ENCODE measurements around the gene SLC12A7.
"Not testable (repeated sequence)": the region's sequence is repeated elsewhere in the genome, so short reads cannot be mapped to it uniquely, and the experiment has no call there.

Gene SLC12A7

DNA sequence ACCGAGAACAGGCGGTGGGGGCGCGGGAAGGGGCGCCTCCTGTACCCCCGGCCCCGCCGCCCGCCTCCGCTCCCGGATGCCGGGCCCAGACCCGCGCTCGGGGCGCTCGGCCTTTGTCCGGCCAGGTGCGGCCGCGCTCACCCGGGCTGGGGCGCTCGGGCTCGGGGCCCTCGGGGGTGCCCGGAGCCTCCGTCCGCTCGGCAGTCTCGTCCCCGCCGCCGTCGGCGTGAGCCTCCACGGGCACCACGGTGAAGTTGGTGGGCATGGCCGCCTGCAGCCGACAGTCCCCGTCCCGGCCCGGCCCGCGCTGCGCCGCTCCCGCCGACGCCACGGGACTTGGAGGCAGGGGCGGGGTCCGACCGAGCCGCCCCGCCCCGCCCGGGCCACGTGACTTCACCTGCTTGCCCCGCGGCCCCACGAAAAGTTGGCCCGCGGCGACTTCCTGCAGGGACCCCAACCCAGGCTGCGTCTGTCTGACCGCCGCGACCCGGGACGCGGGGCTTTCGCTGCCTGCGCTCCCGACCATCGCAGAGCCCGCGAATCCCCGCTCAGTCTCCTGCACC, at the start of gene SLC12A7:
SLC12A7 (minus strand) TSS at position 337 of the 563 bp plus-strand sequence; CDS start at position 265, 72 bp downstream.
- Histone ChIP-seq H3K27ac (no peak within 1 kb of the TSS), H3K27me3 (replicated peaks) (peaks cover 17% of the 10 kb centered on the region), H3K4me3 (ENCODE audit: low read depth, low read length) (peak within 1 kb of the TSS; percentile 45), H3K36me3 (replicated peaks) (no peaks in the 10 kb centered on the region)
- no peak for DNase-seq
- TF ChIP-seq, protein P1, sequence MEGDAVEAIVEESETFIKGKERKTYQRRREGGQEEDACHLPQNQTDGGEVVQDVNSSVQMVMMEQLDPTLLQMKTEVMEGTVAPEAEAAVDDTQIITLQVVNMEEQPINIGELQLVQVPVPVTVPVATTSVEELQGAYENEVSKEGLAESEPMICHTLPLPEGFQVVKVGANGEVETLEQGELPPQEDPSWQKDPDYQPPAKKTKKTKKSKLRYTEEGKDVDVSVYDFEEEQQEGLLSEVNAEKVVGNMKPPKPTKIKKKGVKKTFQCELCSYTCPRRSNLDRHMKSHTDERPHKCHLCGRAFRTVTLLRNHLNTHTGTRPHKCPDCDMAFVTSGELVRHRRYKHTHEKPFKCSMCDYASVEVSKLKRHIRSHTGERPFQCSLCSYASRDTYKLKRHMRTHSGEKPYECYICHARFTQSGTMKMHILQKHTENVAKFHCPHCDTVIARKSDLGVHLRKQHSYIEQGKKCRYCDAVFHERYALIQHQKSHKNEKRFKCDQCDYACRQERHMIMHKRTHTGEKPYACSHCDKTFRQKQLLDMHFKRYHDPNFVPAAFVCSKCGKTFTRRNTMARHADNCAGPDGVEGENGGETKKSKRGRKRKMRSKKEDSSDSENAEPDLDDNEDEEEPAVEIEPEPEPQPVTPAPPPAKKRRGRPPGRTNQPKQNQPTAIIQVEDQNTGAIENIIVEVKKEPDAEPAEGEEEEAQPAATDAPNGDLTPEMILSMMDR (IDR thresholded peaks at IDR 0.05; ENCODE audit: low read depth, low read length, missing control alignments), result no peak
- in situ Hi-C loops (cut with HindIII; ENCODE audit: low pct_ligation_motif_present, low sequenced_read_pairs), result no loop called here

DNA sequence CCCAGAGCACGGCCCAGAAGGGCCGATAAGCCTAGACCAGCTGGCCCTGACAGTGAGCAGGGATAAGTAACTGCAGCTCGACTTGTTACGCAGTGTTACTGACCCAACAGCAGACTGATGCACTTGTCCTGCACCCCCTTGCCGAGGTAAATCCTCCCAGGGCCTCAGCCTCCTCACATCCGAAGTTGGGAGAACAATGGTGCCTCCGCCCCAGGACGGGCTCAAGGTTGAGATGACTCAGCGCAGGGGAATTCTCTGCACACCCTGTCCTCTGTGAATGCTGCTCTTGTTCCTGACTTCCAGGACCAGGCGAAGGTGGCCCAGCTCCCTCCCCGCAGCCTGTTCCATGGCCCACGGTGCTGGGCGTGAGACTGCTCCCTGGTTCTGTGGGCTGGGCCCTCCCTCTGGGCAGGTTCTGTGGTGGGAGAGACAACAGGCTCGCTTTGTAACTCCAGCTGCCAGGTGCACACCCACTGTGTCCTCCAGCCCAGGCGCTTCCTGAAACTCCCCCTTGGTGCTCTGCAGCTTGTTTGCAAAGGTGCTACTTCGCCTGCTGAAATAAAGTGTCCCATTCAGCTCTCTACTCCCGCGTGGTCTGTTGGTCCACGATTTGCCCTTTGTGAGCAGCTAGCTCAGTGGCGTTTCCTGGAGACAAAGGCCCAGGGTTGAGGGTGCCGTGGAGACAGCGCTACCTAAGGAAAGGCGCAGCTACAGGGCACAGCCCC, 49.4 kb upstream of the SLC12A7 start:
- TF ChIP-seq, protein P1 (IDR thresholded peaks at IDR 0.05; ENCODE audit: low read depth, low read length, missing control alignments), result no peak
- in situ Hi-C loops (cut with HindIII; ENCODE audit: low pct_ligation_motif_present, low sequenced_read_pairs), result loop anchor here (25.0 kb wide), 1 partner anchor 224 kb away; no protein-coding TSS in a partner anchor
- no peak overlapping the region for H3K4me3 ChIP-seq (ENCODE audit: low read depth, low read length)
- DNase-seq, result no peak
- no peak overlapping the region for H3K27ac ChIP-seq
- H3K36me3 ChIP-seq (replicated peaks), result no peaks in the 10 kb centered on the region
- H3K27me3 ChIP-seq (replicated peaks), result peaks cover 7% of the 10 kb centered on the region

DNA sequence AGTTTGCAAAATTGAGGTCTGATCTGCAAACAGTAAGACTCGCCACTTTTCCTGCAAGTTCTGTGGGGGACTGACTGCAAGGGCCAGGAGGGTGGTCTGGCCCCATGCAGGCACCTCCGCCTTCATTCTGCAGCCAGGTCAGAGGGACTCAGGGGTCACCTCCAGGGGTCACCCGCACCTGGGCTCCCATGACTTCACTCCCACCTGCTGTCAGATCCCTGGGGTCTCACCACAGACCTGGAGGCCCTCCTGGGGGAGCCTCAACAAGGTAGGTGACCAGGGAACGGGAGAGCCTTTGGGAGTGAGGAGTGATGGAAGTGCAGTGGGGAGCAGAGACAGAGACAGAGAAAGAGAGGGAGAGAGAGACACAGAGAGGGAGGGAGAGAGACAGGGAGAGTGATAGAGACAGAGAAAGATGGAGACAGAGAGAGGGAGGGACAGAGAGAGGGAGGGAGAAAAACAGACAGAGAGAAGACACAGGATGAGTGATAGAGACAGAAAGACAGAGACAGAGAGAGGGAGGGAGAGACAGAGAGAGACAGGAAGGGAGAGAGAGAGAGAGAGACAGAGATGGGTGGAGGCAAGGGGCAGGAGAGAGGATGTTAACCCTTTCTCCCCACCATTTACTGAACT, 48.0 kb upstream of the SLC12A7 start:
- TF ChIP-seq, protein P1 (IDR thresholded peaks at IDR 0.05; ENCODE audit: low read depth, low read length, missing control alignments), result no peak
- in situ Hi-C loops (cut with HindIII; ENCODE audit: low pct_ligation_motif_present, low sequenced_read_pairs), result loop anchor here (25.0 kb wide), 1 partner anchor 223 kb away; no protein-coding TSS in a partner anchor
- no peak overlapping the region for H3K27ac ChIP-seq
- no peak for DNase-seq
- H3K36me3 ChIP-seq (replicated peaks), result no peaks in the 10 kb centered on the region
- no peak overlapping the region for H3K4me3 ChIP-seq (ENCODE audit: low read depth, low read length)
- peaks cover 15% of the 10 kb centered on the region for H3K27me3 ChIP-seq (replicated peaks)

DNA sequence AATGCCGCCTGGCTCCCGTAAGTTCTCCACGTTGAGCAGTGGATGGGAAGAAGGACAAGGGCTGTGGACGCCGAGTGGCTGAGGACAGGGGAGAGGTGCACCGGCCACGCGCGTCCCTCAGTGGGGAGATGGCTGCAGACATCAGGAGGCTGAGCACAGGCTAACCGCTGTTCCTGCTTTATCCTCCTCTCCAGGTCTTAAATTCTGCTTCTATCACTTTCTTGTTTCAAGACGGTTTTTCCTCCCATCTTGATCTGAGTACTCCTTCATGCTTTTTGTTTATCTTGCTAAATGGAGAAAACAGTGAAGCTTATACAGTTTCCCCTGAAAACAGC, 47.4 kb upstream of the SLC12A7 start:
- TF ChIP-seq, protein P1 (IDR thresholded peaks at IDR 0.05; ENCODE audit: low read depth, low read length, missing control alignments), result no peak

DNA sequence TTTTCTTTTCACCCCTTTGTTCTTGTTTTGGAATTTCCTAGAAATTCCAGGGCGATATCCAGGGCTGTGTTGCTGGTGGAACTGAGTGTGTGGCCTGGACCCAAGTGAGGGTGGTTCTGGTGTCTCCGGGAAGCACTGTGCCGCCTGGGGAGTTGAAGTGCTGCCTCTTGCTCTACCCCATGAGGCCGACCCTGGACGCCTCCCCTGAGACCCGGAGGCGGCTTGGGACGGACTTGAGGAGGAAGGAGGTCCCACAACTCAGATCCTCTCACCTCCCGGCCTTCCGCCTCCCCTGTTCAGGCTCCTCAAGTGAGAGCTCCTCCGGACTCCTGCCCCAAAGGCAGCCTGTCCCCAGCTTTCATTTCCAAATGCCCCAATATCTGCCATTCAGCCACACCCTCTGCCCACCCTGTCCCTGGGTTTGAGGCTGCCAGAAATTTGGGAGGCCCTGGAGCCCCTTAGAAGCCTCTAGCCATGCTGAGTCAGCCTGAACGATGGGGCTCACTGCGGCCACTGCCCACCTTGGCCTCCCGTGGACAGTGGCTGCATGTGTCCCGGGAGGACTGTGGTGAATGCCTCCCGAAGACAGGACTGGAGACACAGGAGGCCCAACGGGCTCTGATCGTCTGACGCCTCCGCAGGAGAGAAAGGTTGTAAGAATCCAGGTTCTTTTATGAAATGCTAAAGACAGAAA, 46.9 kb upstream of the SLC12A7 start:
- in situ Hi-C loops (cut with HindIII; ENCODE audit: low pct_ligation_motif_present, low sequenced_read_pairs), result loop anchor here (25.0 kb wide), 1 partner anchor 221 kb away; no protein-coding TSS in a partner anchor
- Histone ChIP-seq H3K4me3 (ENCODE audit: low read depth, low read length) (no peak overlapping the region), H3K36me3 (replicated peaks) (no peaks in the 10 kb centered on the region), H3K27ac (no peak overlapping the region), H3K27me3 (replicated peaks) (peaks cover 22% of the 10 kb centered on the region)
- DNase-seq, result no peak
- TF ChIP-seq, protein P1 (IDR thresholded peaks at IDR 0.05; ENCODE audit: low read depth, low read length, missing control alignments), result no peak

More for the DNA sequence above, 47.4 kb upstream of the SLC12A7 start:
- Histone ChIP-seq H3K27me3 (replicated peaks) (peaks cover 20% of the 10 kb centered on the region), H3K4me3 (ENCODE audit: low read depth, low read length) (no peak overlapping the region), H3K27ac (no peak overlapping the region), H3K36me3 (replicated peaks) (no peaks in the 10 kb centered on the region)
- in situ Hi-C loops (cut with HindIII; ENCODE audit: low pct_ligation_motif_present, low sequenced_read_pairs), result loop anchor here (25.0 kb wide), 1 partner anchor 222 kb away; no protein-coding TSS in a partner anchor
- no peak for DNase-seq

DNA sequence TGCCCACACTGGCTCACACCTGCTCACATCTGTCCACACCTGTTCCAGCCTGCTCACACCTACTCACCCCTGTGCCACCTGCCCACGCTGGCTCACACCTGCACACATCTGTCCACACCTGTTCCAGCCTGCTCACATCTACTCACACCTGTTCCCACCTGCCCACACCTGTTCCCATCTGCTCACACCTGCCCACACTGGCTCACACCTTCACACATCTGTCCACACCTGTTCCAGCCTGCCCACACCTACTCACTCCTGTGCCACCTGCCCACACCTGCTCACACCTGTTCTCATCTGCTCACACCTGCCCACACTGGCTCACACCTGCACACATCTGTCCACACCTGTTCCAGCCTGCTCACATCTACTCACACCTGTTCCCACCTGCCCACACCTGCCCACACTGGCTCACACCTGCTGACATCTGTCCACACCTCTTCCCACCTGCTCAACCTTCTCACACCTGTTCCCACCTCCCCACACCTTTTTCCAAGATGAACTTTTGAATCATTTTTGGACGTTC, 45.7 kb upstream of the SLC12A7 start:
- in situ Hi-C loops (cut with HindIII; ENCODE audit: low pct_ligation_motif_present, low sequenced_read_pairs), result loop anchor here (25.0 kb wide), 1 partner anchor 220 kb away; no protein-coding TSS in a partner anchor

More for the DNA sequence above, 45.7 kb upstream of the SLC12A7 start:
- DNase-seq; H3K36me3 ChIP-seq (replicated peaks); H3K27ac ChIP-seq; H3K4me3 ChIP-seq (ENCODE audit: low read depth, low read length): not testable (repeated sequence)
- peaks cover 27% of the 10 kb centered on the region for H3K27me3 ChIP-seq (replicated peaks)

All from brain microvascular endothelial cell (primary cell).